IgD-negative memory B cell (primary cell): ENCODE measurements around the gene PPP1R3F. TPM values are rescaled to one million over a fixed set of nuclear protein-coding genes. Genes with fewer than 3 reads are reported as not detected.
A peak's percentile ranks its signal among the peaks of the same experiment; 100 is the strongest.

Experiments
- H3K27ac Mint-ChIP-seq, 3 donors: one replicate each; pipeline ENCODE4 v1.8.0; 2020 to 2022; ENCODE audit warnings: mild to moderate bottlenecking in 3 of 3, mixed read lengths in 3 of 3, moderate library complexity in 1 of 3
- H3K27me3 Mint-ChIP-seq: one replicate; pipeline ENCODE4 v1.8.0; 2021; ENCODE audit warnings: mixed read lengths
- H3K36me3 Mint-ChIP-seq: one replicate; pipeline ENCODE4 v1.8.0; 2020; ENCODE audit warnings: mild to moderate bottlenecking, mixed read lengths
- H3K4me1 Mint-ChIP-seq, 3 donors: one replicate each; pipeline ENCODE4 v1.8.0; 2020 to 2022; ENCODE audit warnings: mixed read lengths in 3 of 3, mild to moderate bottlenecking in 1 of 3
- H3K4me3 Mint-ChIP-seq, 4 donors: one replicate each; pipeline ENCODE4 v1.8.0; 2020 to 2022; ENCODE audit warnings: mild to moderate bottlenecking in 4 of 4, mixed read lengths in 4 of 4, moderate library complexity in 3 of 4
- H3K9me3 Mint-ChIP-seq, 3 donors: one replicate each; pipeline ENCODE4 v1.8.0; 2020 to 2021; ENCODE audit warnings: mixed read lengths in 3 of 3, mild to moderate bottlenecking in 1 of 3
- polyA plus RNA-seq: library from polyadenylated mRNA; unstranded; fragments of 300-500 nt; fragmentation: Illumina TruSeq; gene quantifications from one replicate; pipeline ENCODE4 v1.2.3, GENCODE V29; 2021

PPP1R3F gene
- polyA plus RNA-seq, 1 donor from 2014 or later, result 3.1 TPM

GRCh38 chrX:49242545-49243066 lies 27.0 kb upstream of the PPP1R3F start:
- H3K4me3 Mint-ChIP-seq, result no peak overlapping the region
- no peaks in the 10 kb centered on the region for H3K9me3 Mint-ChIP-seq
- no peaks in the 10 kb centered on the region for H3K27me3 Mint-ChIP-seq
- no peaks in the 10 kb centered on the region for H3K36me3 Mint-ChIP-seq
- peaks cover 0 to 2% (median 0%) of the 10 kb centered on the region in 3 donors for H3K4me1 Mint-ChIP-seq
- no peak overlapping the region for H3K27ac Mint-ChIP-seq

GRCh38 chrX:49243166-49243565 lies 26.4 kb upstream of the PPP1R3F start:
- H3K27ac Mint-ChIP-seq, result no peak overlapping the region

GRCh38 chrX:49244207-49244606 lies 25.4 kb upstream of the PPP1R3F start:
- Mint-ChIP-seq H3K4me3 (no peak overlapping the region), H3K36me3 (no peaks in the 10 kb centered on the region), H3K27ac (no peak overlapping the region), H3K4me1 (peaks cover 0 to 2% (median 0%) of the 10 kb centered on the region in 3 donors), H3K9me3 (no peaks in the 10 kb centered on the region), H3K27me3 (no peaks in the 10 kb centered on the region)

More at GRCh38 chrX:49243166-49243565, 26.4 kb upstream of the PPP1R3F start:
- H3K4me3 Mint-ChIP-seq, result no peak overlapping the region
- H3K9me3 Mint-ChIP-seq, result no peaks in the 10 kb centered on the region
- H3K4me1 Mint-ChIP-seq, result peaks cover 0 to 2% (median 0%) of the 10 kb centered on the region in 3 donors
- H3K36me3 Mint-ChIP-seq, result no peaks in the 10 kb centered on the region
- no peaks in the 10 kb centered on the region for H3K27me3 Mint-ChIP-seq

- H3K27ac Mint-ChIP-seq, result no peak overlapping the region
- H3K27me3 Mint-ChIP-seq, result no peaks in the 10 kb centered on the region
- H3K36me3 Mint-ChIP-seq, result no peaks in the 10 kb centered on the region
- no peaks in the 10 kb centered on the region for H3K9me3 Mint-ChIP-seq
- H3K4me3 Mint-ChIP-seq, result no peak overlapping the region
- peaks cover 0 to 4% (median 0%) of the 10 kb centered on the region in 3 donors for H3K4me1 Mint-ChIP-seq
These were observed 23.1 kb upstream of the PPP1R3F start for GRCh38 chrX:49246541-49246940.

- peaks cover 0 to 4% (median 0%) of the 10 kb centered on the region in 3 donors for H3K4me1 Mint-ChIP-seq
- H3K36me3 Mint-ChIP-seq, result no peaks in the 10 kb centered on the region
- H3K4me3 Mint-ChIP-seq, result no peak overlapping the region
- H3K27ac Mint-ChIP-seq, result no peak overlapping the region
- no peaks in the 10 kb centered on the region for H3K9me3 Mint-ChIP-seq
- no peaks in the 10 kb centered on the region for H3K27me3 Mint-ChIP-seq
These were observed 22.2 kb upstream of the PPP1R3F start for GRCh38 chrX:49247346-49247745.

GRCh38 chrX:49247916-49248811 lies 21.4 kb upstream of the PPP1R3F start:
- Mint-ChIP-seq H3K27ac (no peak overlapping the region), H3K9me3 (no peaks in the 10 kb centered on the region), H3K4me3 (no peak overlapping the region), H3K27me3 (no peaks in the 10 kb centered on the region), H3K4me1 (peaks cover 0 to 4% (median 0%) of the 10 kb centered on the region in 3 donors), H3K36me3 (no peaks in the 10 kb centered on the region)

GRCh38 chrX:49249071-49249470 lies 20.5 kb upstream of the PPP1R3F start:
- Mint-ChIP-seq H3K27ac (no peak overlapping the region), H3K4me3 (no peak overlapping the region)

GRCh38 chrX:49249616-49250015 lies 20.0 kb upstream of the PPP1R3F start:
- Mint-ChIP-seq H3K27me3 (no peaks in the 10 kb centered on the region), H3K36me3 (no peaks in the 10 kb centered on the region), H3K4me3 (no peak overlapping the region), H3K4me1 (peaks cover 0 to 2% (median 0%) of the 10 kb centered on the region in 3 donors), H3K27ac (peak overlapping the region in 1 of 3 donors; percentile 81), H3K9me3 (no peaks in the 10 kb centered on the region)

More at GRCh38 chrX:49249071-49249470, 20.5 kb upstream of the PPP1R3F start:
- no peaks in the 10 kb centered on the region for H3K36me3 Mint-ChIP-seq
- peaks cover 0 to 2% (median 0%) of the 10 kb centered on the region in 3 donors for H3K4me1 Mint-ChIP-seq
- no peaks in the 10 kb centered on the region for H3K27me3 Mint-ChIP-seq
- H3K9me3 Mint-ChIP-seq, result no peaks in the 10 kb centered on the region

GRCh38 chrX:49250066-49250465 lies 19.5 kb upstream of the PPP1R3F start:
- peaks cover 0 to 2% (median 0%) of the 10 kb centered on the region in 3 donors for H3K4me1 Mint-ChIP-seq
- no peak overlapping the region for H3K4me3 Mint-ChIP-seq
- no peaks in the 10 kb centered on the region for H3K9me3 Mint-ChIP-seq
- peak overlapping the region in 1 of 3 donors; percentile 81 for H3K27ac Mint-ChIP-seq
- no peaks in the 10 kb centered on the region for H3K27me3 Mint-ChIP-seq
- no peaks in the 10 kb centered on the region for H3K36me3 Mint-ChIP-seq

GRCh38 chrX:49250578-49250977 lies 19.0 kb upstream of the PPP1R3F start:
- peak overlapping the region in 1 of 4 donors; percentile 84 for H3K4me3 Mint-ChIP-seq
- no peaks in the 10 kb centered on the region for H3K9me3 Mint-ChIP-seq
- peaks cover 0 to 2% (median 0%) of the 10 kb centered on the region in 3 donors for H3K4me1 Mint-ChIP-seq
- no peaks in the 10 kb centered on the region for H3K27me3 Mint-ChIP-seq
- peak overlapping the region in 1 of 3 donors; percentile 81 for H3K27ac Mint-ChIP-seq
- no peaks in the 10 kb centered on the region for H3K36me3 Mint-ChIP-seq

GRCh38 chrX:49251325-49251724 lies 18.3 kb upstream of the PPP1R3F start:
- Mint-ChIP-seq H3K36me3 (no peaks in the 10 kb centered on the region), H3K27me3 (no peaks in the 10 kb centered on the region), H3K4me3 (no peak overlapping the region), H3K4me1 (peaks cover 0 to 2% (median 0%) of the 10 kb centered on the region in 3 donors), H3K9me3 (no peaks in the 10 kb centered on the region), H3K27ac (no peak overlapping the region)

GRCh38 chrX:49254639-49255038 lies 15.0 kb upstream of the PPP1R3F start:
- no peaks in the 10 kb centered on the region for H3K36me3 Mint-ChIP-seq
- H3K27me3 Mint-ChIP-seq, result peaks cover 2% of the 10 kb centered on the region
- H3K4me3 Mint-ChIP-seq, result no peak overlapping the region
- H3K9me3 Mint-ChIP-seq, result no peaks in the 10 kb centered on the region
- H3K4me1 Mint-ChIP-seq, result peaks cover 0 to 5% (median 2%) of the 10 kb centered on the region in 3 donors
- H3K27ac Mint-ChIP-seq, result no peak overlapping the region

- Mint-ChIP-seq H3K4me3 (no peak overlapping the region), H3K9me3 (no peaks in the 10 kb centered on the region), H3K27me3 (peaks cover 5% of the 10 kb centered on the region), H3K36me3 (no peaks in the 10 kb centered on the region), H3K4me1 (peaks cover 0 to 5% (median 0%) of the 10 kb centered on the region in 3 donors), H3K27ac (no peak overlapping the region)
These were observed 13.2 kb upstream of the PPP1R3F start for GRCh38 chrX:49256268-49256995.

GRCh38 chrX:49257074-49257790 lies 12.4 kb upstream of the PPP1R3F start:
- Mint-ChIP-seq H3K4me3 (peak overlapping the region in 1 of 4 donors; percentile 56), H3K36me3 (no peaks in the 10 kb centered on the region), H3K9me3 (no peaks in the 10 kb centered on the region), H3K27me3 (peaks cover 5% of the 10 kb centered on the region), H3K4me1 (peaks cover 0 to 5% (median 0%) of the 10 kb centered on the region in 3 donors), H3K27ac (no peak overlapping the region)
